IMR-90 (cell line): ENCODE results near the gene SEZ6L2. TPM values are rescaled to one million over a fixed set of nuclear protein-coding genes. Genes with fewer than 3 reads are reported as not detected.

Experiments used
- ATAC-seq: fragments of 200-7000 bp; cut with Tn5 transposase; 2 replicates; pipeline ENCODE4 v1.9.1; 2020; ENCODE audit warnings: low read depth, mild to moderate bottlenecking, moderate library complexity
- BruUV-seq: library from RNA; stranded (reverse); fragments of 400-500 nt; replicated peaks from 2 replicates; lab custom pipeline; 2021; lab: Mats Ljungman, UMichigan
- CTCF ChIA-PET: fragments of 300-600 bp; formaldehyde crosslinking; extraction: SDS; loops from one replicate; lab custom pipeline; 2021; ENCODE audit warnings: antibody characterized with exemption; lab: Yijun Ruan, JAX
- POLR2A ChIA-PET: fragments of 300-600 bp; sonication (Branson Sonifier 250); formaldehyde crosslinking; loops from one replicate; lab custom pipeline; 2022; ENCODE audit warnings: antibody characterized with exemption; ENCODE audit not compliant: unreplicated experiment; lab: Charles Lee
- DNase-seq: peaks from one replicate; pipeline ENCODE4 v3.0.0; 2013
- H2AFZ ChIP-seq: replicated peaks from 2 replicates; pipeline ENCODE3; 2013; ENCODE audit warnings: low read length, mild to moderate bottlenecking; ENCODE audit not compliant: poor library complexity
- H2AK5ac ChIP-seq: 2 replicates; pipeline ENCODE4 v1.6.1; 2013; ENCODE audit warnings: low read depth, low read length, inconsistent platforms
- H2AK9ac ChIP-seq: replicated peaks from 2 replicates; pipeline ENCODE3; 2013; ENCODE audit warnings: mild to moderate bottlenecking, low read depth, low read length, moderate library complexity; ENCODE audit not compliant: poor library complexity
- H2BK120ac ChIP-seq: 2 replicates; pipeline ENCODE4 v1.6.1; 2013; ENCODE audit warnings: low read depth, low read length, inconsistent platforms
- H2BK15ac ChIP-seq: 3 replicates; pipeline ENCODE4 v1.6.1; 2013; ENCODE audit warnings: low read depth, low read length, inconsistent platforms
- H2BK20ac ChIP-seq: 2 replicates; pipeline ENCODE4 v1.6.1; 2013; ENCODE audit warnings: low read depth, mild to moderate bottlenecking, inconsistent platforms, low read length, moderate library complexity
- H2BK5ac ChIP-seq: 2 replicates; pipeline ENCODE4 v1.6.1; 2013; ENCODE audit warnings: mild to moderate bottlenecking, low read depth, low read length, inconsistent platforms; ENCODE audit not compliant: poor library complexity, severe bottlenecking
- H3K14ac ChIP-seq: replicated peaks from 2 replicates; pipeline ENCODE4 v1.6.1; 2013; ENCODE audit warnings: low read depth, low read length, inconsistent platforms
- H3K18ac ChIP-seq: 2 replicates; pipeline ENCODE4 v1.6.1; 2013; ENCODE audit warnings: low read depth, low read length, control low read depth
- H3K23ac ChIP-seq: 2 replicates; pipeline ENCODE4 v1.6.1; 2013; ENCODE audit warnings: low read depth, low read length, inconsistent platforms
- H3K27ac ChIP-seq: 2 replicates; pipeline ENCODE4 v1.5.1; 2013; ENCODE audit warnings: mild to moderate bottlenecking, control low read depth, low read length; ENCODE audit not compliant: insufficient read depth
- H3K27me3 ChIP-seq: 2 replicates; pipeline ENCODE4 v1.6.1; 2013; ENCODE audit warnings: low read length; ENCODE audit not compliant: control insufficient read depth, insufficient read depth
- H3K36me3 ChIP-seq: 2 replicates; pipeline ENCODE4 v1.6.1; 2013; ENCODE audit warnings: low read length, mixed read lengths; ENCODE audit not compliant: control insufficient read depth, insufficient read depth
- H3K4ac ChIP-seq: 2 replicates; pipeline ENCODE4 v1.6.1; 2013; ENCODE audit warnings: low read depth, low read length, inconsistent platforms
- H3K4me1 ChIP-seq: 2 replicates; pipeline ENCODE4 v1.6.1; 2013; ENCODE audit warnings: low read length, mixed read lengths; ENCODE audit not compliant: control insufficient read depth, insufficient read depth
- H3K4me2 ChIP-seq: 2 replicates; pipeline ENCODE4 v1.6.1; 2013; ENCODE audit warnings: low read depth, mild to moderate bottlenecking, control low read depth, low read length, moderate library complexity
- H3K4me3 ChIP-seq: 2 replicates; pipeline ENCODE4 v1.5.1; 2013; ENCODE audit warnings: low read depth, mild to moderate bottlenecking, control low read depth, low read length, moderate library complexity; ENCODE audit not compliant: insufficient read depth
- H3K56ac ChIP-seq: 2 replicates; pipeline ENCODE4 v1.6.1; 2013; ENCODE audit warnings: low read length, inconsistent platforms; ENCODE audit not compliant: insufficient read depth; ENCODE audit errors: extremely low read depth
- H3K79me1 ChIP-seq, 2 experiments: 2 replicates each; pipeline ENCODE4 v1.6.1; 2013; ENCODE audit warnings: low read length in 2 of 2, inconsistent platforms in 1 of 2, low read depth in 1 of 2
- H3K9ac ChIP-seq: 2 replicates; pipeline ENCODE4 v1.6.1; 2013; ENCODE audit warnings: low read depth, low read length, control low read depth
- H3K9me1 ChIP-seq: 2 replicates; pipeline ENCODE4 v1.6.1; 2013; ENCODE audit warnings: low read length, inconsistent platforms; ENCODE audit not compliant: insufficient read depth
- H3K9me3 ChIP-seq: 2 replicates; pipeline ENCODE4 v1.6.1; 2013; ENCODE audit warnings: low read length; ENCODE audit not compliant: control insufficient read depth, insufficient read depth
- H4K20me1 ChIP-seq: 2 replicates; pipeline ENCODE4 v1.6.1; 2013; ENCODE audit warnings: low read length, inconsistent platforms; ENCODE audit not compliant: insufficient read depth
- H4K5ac ChIP-seq: 2 replicates; pipeline ENCODE4 v1.6.1; 2013; ENCODE audit warnings: mild to moderate bottlenecking, low read depth, low read length, control low read depth
- H4K8ac ChIP-seq, 2 experiments: 2 replicates each; pipeline ENCODE4 v1.6.1; 2013; ENCODE audit warnings: low read depth in 2 of 2, low read length in 2 of 2, control low read depth in 1 of 2, inconsistent platforms in 1 of 2
- H4K91ac ChIP-seq: 2 replicates; pipeline ENCODE4 v1.6.1; 2013; ENCODE audit warnings: low read depth, low read length, inconsistent platforms; ENCODE audit not compliant: insufficient read depth
- CEBPB ChIP-seq: IDR thresholded peaks from 2 replicates; pipeline ENCODE4 v1.6.1; 2012; ENCODE audit warnings: low read depth, low read length, improper control_type of control experiment
- CTCF ChIP-seq: conservative IDR thresholded peaks from 2 replicates; pipeline ENCODE4 v1.5.1; 2012; ENCODE audit warnings: mild to moderate bottlenecking, low read depth, low read length, improper control_type of control experiment
- ELK1 ChIP-seq: fragments of 150-350 bp; IDR thresholded peaks from 2 replicates; pipeline ENCODE4 v1.6.1; 2016; ENCODE audit warnings: low read depth, mild to moderate bottlenecking, low read length, moderate library complexity, borderline replicate concordance
- FOS ChIP-seq: fragments of 150-350 bp; IDR thresholded peaks from 2 replicates; pipeline ENCODE4 v1.6.1; 2016; ENCODE audit warnings: low read depth, low read length
- MXI1 ChIP-seq: IDR thresholded peaks from 2 replicates; pipeline ENCODE4 v1.6.1; 2012; ENCODE audit warnings: low read depth, mild to moderate bottlenecking, low read length, moderate library complexity, borderline replicate concordance
- POLR2A ChIP-seq: IDR thresholded peaks from 2 replicates; pipeline ENCODE4 v1.6.1; 2012; ENCODE audit warnings: mild to moderate bottlenecking, low read depth, low read length
- USF2 ChIP-seq: fragments of 150-350 bp; IDR thresholded peaks from 2 replicates; pipeline ENCODE4 v1.6.1; 2017; ENCODE audit warnings: mild to moderate bottlenecking, antibody characterized with exemption, low read length, low read depth
- WGBS, 2 experiments: methylation state at CpG; one replicate each; pipeline versions ENCODE4 v1.1.5 to v1.1.7; 2013; ENCODE audit warnings: missing lambda C conversion rate in 2 of 2; ENCODE audit not compliant: insufficient read length in 1 of 2; ENCODE audit errors: extremely low coverage in 2 of 2; 5-methylcytosine and 5-hydroxymethylcytosine counted together
- dilution Hi-C: fragments of 300-500 bp; cut with HindIII; formaldehyde crosslinking; loops from one replicate; pipeline ENCODE4 v1.14.3; 2018; ENCODE audit warnings: low sequenced_read_pairs; ENCODE audit not compliant: unreplicated experiment
- in situ Hi-C: fragments of 300-500 bp; cut with MboI; formaldehyde crosslinking; loops from 3 replicates; pipeline ENCODE4 v1.14.3; 2019; ENCODE audit warnings: low sequenced_read_pairs, inconsistent platforms, mixed read lengths
- intact Hi-C: fragments of 100-400 bp; cut with micrococcal nuclease; formaldehyde crosslinking; loops from 2 replicates; pipeline ENCODE4 v1.10.0; 2022
- polyA plus RNA-seq, 3 experiments: library from polyadenylated mRNA; depleted of rRNA; stranded (reverse); fragments of >200 nt; gene quantifications; 2 replicates each; pipeline ENCODE4 v1.2.3, GENCODE V29; 2012; ENCODE audit warnings: low replicate concordance in 1 of 3
- total RNA-seq: library from RNA; depleted of rRNA; stranded (reverse); fragments of >200 nt; gene quantifications from 2 replicates; pipeline ENCODE4 v1.2.3, GENCODE V29; 2012

The SEZ6L2 gene
- total and polyA plus RNA-seq, 2 of the 4 experiments (the other 2 are of a cell fraction), result 0.72 to 10.5 TPM

- Histone ChIP-seq H2BK15ac (no peak overlapping the region), H3K4me3 (no peak overlapping the region), H3K56ac (no peak overlapping the region), H3K4me2 (no peak overlapping the region), H3K14ac (no peak overlapping the region), H3K79me1 (peaks cover 13 to 38% of the 10 kb centered on the region in 2 experiments), H4K20me1 (peaks cover 7% of the 10 kb centered on the region), H2AK9ac (no peak overlapping the region), H2BK20ac (no peak overlapping the region), H4K8ac (no peak overlapping the region), H3K9ac (no peak overlapping the region), H4K5ac (no peak overlapping the region), H4K91ac (no peak overlapping the region), H3K36me3 (peaks cover 16% of the 10 kb centered on the region), H3K9me3 (no peaks in the 10 kb centered on the region), H3K27me3 (no peaks in the 10 kb centered on the region), H3K4me1 (peaks cover 9% of the 10 kb centered on the region), H3K18ac (no peak overlapping the region), H2BK5ac (no peak overlapping the region), H2AFZ (no peak overlapping the region), H2BK120ac (no peak overlapping the region), H3K9me1 (peaks cover 21% of the 10 kb centered on the region), H3K27ac (no peak overlapping the region), H3K23ac (no peak overlapping the region), H2AK5ac (no peak overlapping the region), H3K4ac (no peak overlapping the region)
- no TSS peak for BruUV-seq
- dilution Hi-C loops, result no loop called here
- in situ Hi-C loops, result no loop called here
- no peak for TF ChIP-seq CTCF
- no peak for TF ChIP-seq POLR2A
- TF ChIP-seq FOS, result no peak
- TF ChIP-seq CEBPB, result no peak
- TF ChIP-seq USF2, result no peak
- no peak for TF ChIP-seq ELK1
- TF ChIP-seq MXI1, result no peak
- intact Hi-C loops, result no loop called here
- CTCF ChIA-PET, result no interaction called here
- no CpG with 5 or more reads among the region's 7 CpGs for WGBS, 2 experiments
- ATAC-seq (no peak), DNase-seq (no peak)
- POLR2A ChIA-PET, result no interaction called here
These were observed 5.6 kb upstream of the SEZ6L2 start for GRCh38 chr16:29904947-29905346.
